HEK293 (cell line): ENCODE data around the gene MRPL55.
A peak's percentile ranks its signal among the peaks of the same experiment; 100 is the strongest.

ENCODE experiments used
- ZNF747 ChIP-seq: fragments of 450-650 bp; formaldehyde crosslinking; IDR thresholded peaks from 2 replicates; pipeline ENCODE4 v1.5.1; 2016; ENCODE audit warnings: missing biosample characterization, missing genetic modification characterization
- TF ChIP-seq, protein P1 (sequence below): fragments of 450-650 bp; formaldehyde crosslinking; IDR thresholded peaks from 2 replicates; pipeline ENCODE4 v1.5.1; 2016; ENCODE audit warnings: missing biosample characterization, missing genetic modification characterization
- TF ChIP-seq, protein P2 (sequence below): sonication (generic); formaldehyde crosslinking; IDR thresholded peaks from 2 replicates; pipeline ENCODE4 v1.8.1; 2022; ENCODE audit warnings: mild to moderate bottlenecking, moderate library complexity, missing genetic modification reagents
- TF ChIP-seq, protein P3 (sequence below): fragments of 450-650 bp; formaldehyde crosslinking; IDR thresholded peaks from 2 replicates; pipeline ENCODE4 v1.5.1; 2016; ENCODE audit warnings: missing biosample characterization, missing genetic modification characterization

DNA sequence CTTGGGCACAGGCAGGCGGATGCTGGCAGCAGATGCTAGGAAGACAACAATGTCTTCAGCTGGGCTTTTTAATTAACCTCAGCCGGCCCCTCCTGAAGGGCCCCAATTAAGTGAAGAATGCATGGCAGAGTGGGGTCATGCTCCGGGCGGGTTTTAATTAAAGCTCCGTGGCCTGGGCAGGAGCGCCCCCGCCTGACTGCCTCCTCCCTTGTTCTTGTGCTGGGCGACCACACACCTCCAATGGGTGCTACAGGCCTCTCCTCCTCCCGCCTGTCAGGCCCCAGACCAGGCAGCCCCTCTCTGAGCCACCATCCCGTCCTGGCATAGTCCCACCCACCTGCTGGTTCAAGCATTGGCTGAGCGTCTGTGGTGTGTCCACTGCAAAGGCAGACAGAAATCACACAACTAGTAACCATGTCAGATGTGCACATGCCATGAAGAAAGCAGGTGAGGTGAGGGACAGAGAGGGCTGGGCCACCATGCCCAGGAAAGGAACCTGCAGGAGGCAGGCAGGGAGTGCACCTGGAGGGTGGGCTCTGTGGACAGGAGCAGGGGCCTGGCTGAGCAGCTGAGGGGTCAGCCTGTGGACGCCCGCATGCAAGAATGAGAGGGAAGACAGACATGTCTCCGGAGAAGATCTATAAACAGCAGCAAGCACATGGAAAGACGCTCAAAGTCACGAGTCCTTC is 35.1 kb downstream of the MRPL55 start:
- TF ChIP-seq ZNF747 (tag by site-specific recombination) = no peak
- TF ChIP-seq, protein P1, sequence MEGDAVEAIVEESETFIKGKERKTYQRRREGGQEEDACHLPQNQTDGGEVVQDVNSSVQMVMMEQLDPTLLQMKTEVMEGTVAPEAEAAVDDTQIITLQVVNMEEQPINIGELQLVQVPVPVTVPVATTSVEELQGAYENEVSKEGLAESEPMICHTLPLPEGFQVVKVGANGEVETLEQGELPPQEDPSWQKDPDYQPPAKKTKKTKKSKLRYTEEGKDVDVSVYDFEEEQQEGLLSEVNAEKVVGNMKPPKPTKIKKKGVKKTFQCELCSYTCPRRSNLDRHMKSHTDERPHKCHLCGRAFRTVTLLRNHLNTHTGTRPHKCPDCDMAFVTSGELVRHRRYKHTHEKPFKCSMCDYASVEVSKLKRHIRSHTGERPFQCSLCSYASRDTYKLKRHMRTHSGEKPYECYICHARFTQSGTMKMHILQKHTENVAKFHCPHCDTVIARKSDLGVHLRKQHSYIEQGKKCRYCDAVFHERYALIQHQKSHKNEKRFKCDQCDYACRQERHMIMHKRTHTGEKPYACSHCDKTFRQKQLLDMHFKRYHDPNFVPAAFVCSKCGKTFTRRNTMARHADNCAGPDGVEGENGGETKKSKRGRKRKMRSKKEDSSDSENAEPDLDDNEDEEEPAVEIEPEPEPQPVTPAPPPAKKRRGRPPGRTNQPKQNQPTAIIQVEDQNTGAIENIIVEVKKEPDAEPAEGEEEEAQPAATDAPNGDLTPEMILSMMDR (tag by site-specific recombination) = peak; percentile 37
- TF ChIP-seq, protein P2, sequence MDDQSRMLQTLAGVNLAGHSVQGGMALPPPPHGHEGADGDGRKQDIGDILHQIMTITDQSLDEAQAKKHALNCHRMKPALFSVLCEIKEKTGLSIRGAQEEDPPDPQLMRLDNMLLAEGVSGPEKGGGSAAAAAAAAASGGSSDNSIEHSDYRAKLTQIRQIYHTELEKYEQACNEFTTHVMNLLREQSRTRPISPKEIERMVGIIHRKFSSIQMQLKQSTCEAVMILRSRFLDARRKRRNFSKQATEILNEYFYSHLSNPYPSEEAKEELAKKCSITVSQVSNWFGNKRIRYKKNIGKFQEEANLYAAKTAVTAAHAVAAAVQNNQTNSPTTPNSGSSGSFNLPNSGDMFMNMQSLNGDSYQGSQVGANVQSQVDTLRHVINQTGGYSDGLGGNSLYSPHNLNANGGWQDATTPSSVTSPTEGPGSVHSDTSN = no peak
- TF ChIP-seq, protein P3, sequence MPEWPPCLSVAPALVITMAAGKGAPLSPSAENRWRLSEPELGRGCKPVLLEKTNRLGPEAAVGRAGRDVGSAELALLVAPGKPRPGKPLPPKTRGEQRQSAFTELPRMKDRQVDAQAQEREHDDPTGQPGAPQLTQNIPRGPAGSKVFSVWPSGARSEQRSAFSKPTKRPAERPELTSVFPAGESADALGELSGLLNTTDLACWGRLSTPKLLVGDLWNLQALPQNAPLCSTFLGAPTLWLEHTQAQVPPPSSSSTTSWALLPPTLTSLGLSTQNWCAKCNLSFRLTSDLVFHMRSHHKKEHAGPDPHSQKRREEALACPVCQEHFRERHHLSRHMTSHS = no peak
